ENCODE measurements around the gene DHRS1.

The DHRS1 gene

GRCh38 chr14:24279301-24280186 lies 20.0 kb downstream of the DHRS1 start:
- peak overlapping the region; percentile 27 to 66 for H3K27ac Mint-ChIP-seq

GRCh38 chr14:24278424-24278823 lies 21.2 kb downstream of the DHRS1 start:
- Mint-ChIP-seq H3K27ac (peak overlapping the region in 1 of 2 donors; percentile 27), H3K9me3 (no peaks in the 10 kb centered on the region), H3K4me3 (no peak overlapping the region), H3K27me3 (no peaks in the 10 kb centered on the region), H3K4me1 (ENCODE audit: low read depth in 2 of 2) (peaks cover 13 to 15% of the 10 kb centered on the region in 2 donors), H3K36me3 (ENCODE audit: insufficient read depth) (peaks cover 2% of the 10 kb centered on the region)
- ATAC-seq (replicated peaks) (no peak), DNase-seq (no peak)

More at GRCh38 chr14:24279301-24280186, 20.0 kb downstream of the DHRS1 start:
- Mint-ChIP-seq H3K4me1 (ENCODE audit: low read depth in 2 of 2) (peaks cover 13 to 15% of the 10 kb centered on the region in 2 donors), H3K9me3 (no peaks in the 10 kb centered on the region), H3K27me3 (no peaks in the 10 kb centered on the region), H3K4me3 (no peak overlapping the region), H3K36me3 (ENCODE audit: insufficient read depth) (peaks cover 2% of the 10 kb centered on the region)
- DNase-seq: peak in 1 of 3 experiments; percentile 26
- peak; percentile 91 for ATAC-seq (replicated peaks)

- DNase-seq (no peak), ATAC-seq (replicated peaks) (no peak)
- H3K27me3 Mint-ChIP-seq: no peaks in the 10 kb centered on the region
- peaks cover 2% of the 10 kb centered on the region for H3K36me3 Mint-ChIP-seq (ENCODE audit: insufficient read depth)
- H3K4me3 Mint-ChIP-seq: no peak overlapping the region
- peak overlapping the region in 1 of 2 donors; percentile 27 for H3K27ac Mint-ChIP-seq
- H3K9me3 Mint-ChIP-seq: no peaks in the 10 kb centered on the region
- peaks cover 14 to 15% of the 10 kb centered on the region in 2 donors for H3K4me1 Mint-ChIP-seq (ENCODE audit: low read depth in 2 of 2)
These were observed 21.8 kb downstream of the DHRS1 start for GRCh38 chr14:24277606-24278321.

- Mint-ChIP-seq H3K27me3 (no peaks in the 10 kb centered on the region), H3K27ac (peak overlapping the region in 1 of 2 donors; percentile 7), H3K4me1 (ENCODE audit: low read depth in 2 of 2) (peaks cover 19 to 21% of the 10 kb centered on the region in 2 donors), H3K9me3 (no peaks in the 10 kb centered on the region), H3K36me3 (ENCODE audit: insufficient read depth) (peaks cover 2% of the 10 kb centered on the region), H3K4me3 (no peak overlapping the region)
- DNase-seq: no peak
- ATAC-seq (replicated peaks): no peak
These were observed 22.5 kb downstream of the DHRS1 start for GRCh38 chr14:24277071-24277470.

GRCh38 chr14:24274101-24274543 lies 25.5 kb downstream of the DHRS1 start:
- Mint-ChIP-seq H3K27ac (peak overlapping the region in 1 of 2 donors; percentile 53), H3K36me3 (ENCODE audit: insufficient read depth) (peaks cover 13% of the 10 kb centered on the region), H3K9me3 (no peaks in the 10 kb centered on the region), H3K4me3 (no peak overlapping the region), H3K27me3 (no peaks in the 10 kb centered on the region), H3K4me1 (ENCODE audit: low read depth in 2 of 2) (peaks cover 25 to 27% of the 10 kb centered on the region in 2 donors)
- DNase-seq (no peak), ATAC-seq (replicated peaks) (no peak)

- ATAC-seq (replicated peaks) (no peak), DNase-seq (no peak)
- no peaks in the 10 kb centered on the region for H3K9me3 Mint-ChIP-seq
- no peak overlapping the region for H3K4me3 Mint-ChIP-seq
- H3K27ac Mint-ChIP-seq: peak overlapping the region; percentile 80 to 94
- H3K4me1 Mint-ChIP-seq (ENCODE audit: low read depth in 2 of 2): peaks cover 21 to 27% of the 10 kb centered on the region in 2 donors
- H3K27me3 Mint-ChIP-seq: no peaks in the 10 kb centered on the region
- peaks cover 18% of the 10 kb centered on the region for H3K36me3 Mint-ChIP-seq (ENCODE audit: insufficient read depth)
These were observed 26.1 kb downstream of the DHRS1 start for GRCh38 chr14:24273422-24273998.

- DNase-seq (no peak), ATAC-seq (replicated peaks) (no peak)
- Mint-ChIP-seq H3K36me3 (ENCODE audit: insufficient read depth) (peaks cover 23% of the 10 kb centered on the region), H3K4me1 (ENCODE audit: low read depth in 2 of 2) (peaks cover 17 to 27% of the 10 kb centered on the region in 2 donors), H3K9me3 (no peaks in the 10 kb centered on the region), H3K27me3 (no peaks in the 10 kb centered on the region), H3K4me3 (peak overlapping the region; percentile 83 to 93), H3K27ac (peak overlapping the region; percentile 80 to 94)
These were observed 27.1 kb downstream of the DHRS1 start for GRCh38 chr14:24272467-24272866.

- ATAC-seq (replicated peaks) (no peak), DNase-seq (no peak)
- peak overlapping the region; percentile 80 to 94 for H3K27ac Mint-ChIP-seq
- no peaks in the 10 kb centered on the region for H3K27me3 Mint-ChIP-seq
- H3K4me1 Mint-ChIP-seq (ENCODE audit: low read depth in 2 of 2): peaks cover 22 to 33% of the 10 kb centered on the region in 2 donors
- no peaks in the 10 kb centered on the region for H3K9me3 Mint-ChIP-seq
- H3K36me3 Mint-ChIP-seq (ENCODE audit: insufficient read depth): peaks cover 26% of the 10 kb centered on the region
- peak overlapping the region; percentile 83 to 93 for H3K4me3 Mint-ChIP-seq
These were observed 27.7 kb downstream of the DHRS1 start for GRCh38 chr14:24271834-24272263.

GRCh38 chr14:24271134-24271833 lies 28.3 kb downstream of the DHRS1 start, which contains the start of gene RABGGTA:
RABGGTA (minus strand) TSS chr14:24271597; CDS start chr14:24271115, 482 bp downstream.
- Mint-ChIP-seq H3K4me1 (ENCODE audit: low read depth in 2 of 2) (peaks cover 24 to 34% of the 10 kb centered on the region in 2 donors), H3K4me3 (peak within 1 kb of the TSS; percentile 83 to 93), H3K27me3 (no peaks in the 10 kb centered on the region), H3K27ac (peak within 1 kb of the TSS; percentile 80 to 94), H3K9me3 (no peaks in the 10 kb centered on the region), H3K36me3 (ENCODE audit: insufficient read depth) (peaks cover 31% of the 10 kb centered on the region)
- ATAC-seq (replicated peaks) (peak; percentile 87), DNase-seq (peak; percentile 91 to 92 (median 92))

GRCh38 chr14:24270537-24271133 lies 28.9 kb downstream of the DHRS1 start:
- no peaks in the 10 kb centered on the region for H3K9me3 Mint-ChIP-seq
- no peak for DNase-seq
- H3K36me3 Mint-ChIP-seq (ENCODE audit: insufficient read depth): peaks cover 34% of the 10 kb centered on the region
- peak overlapping the region; percentile 80 to 94 for H3K27ac Mint-ChIP-seq
- no peaks in the 10 kb centered on the region for H3K27me3 Mint-ChIP-seq
- H3K4me1 Mint-ChIP-seq (ENCODE audit: low read depth in 2 of 2): peaks cover 24 to 34% of the 10 kb centered on the region in 2 donors
- ATAC-seq (replicated peaks): peak; percentile 2
- H3K4me3 Mint-ChIP-seq: peak overlapping the region; percentile 83 to 93

GRCh38 chr14:24269910-24270536 lies 29.6 kb downstream of the DHRS1 start:
- ATAC-seq (replicated peaks): no peak
- no peaks in the 10 kb centered on the region for H3K27me3 Mint-ChIP-seq
- H3K4me3 Mint-ChIP-seq: peak overlapping the region; percentile 83 to 93
- peak overlapping the region in 1 of 2 donors; percentile 94 for H3K27ac Mint-ChIP-seq
- peaks cover 24 to 34% of the 10 kb centered on the region in 2 donors for H3K4me1 Mint-ChIP-seq (ENCODE audit: low read depth in 2 of 2)
- H3K36me3 Mint-ChIP-seq (ENCODE audit: insufficient read depth): peaks cover 34% of the 10 kb centered on the region
- no peak for DNase-seq
- no peaks in the 10 kb centered on the region for H3K9me3 Mint-ChIP-seq

GRCh38 chr14:24269368-24269767 lies 30.2 kb downstream of the DHRS1 start:
- ATAC-seq (replicated peaks): no peak
- peaks cover 36% of the 10 kb centered on the region for H3K36me3 Mint-ChIP-seq (ENCODE audit: insufficient read depth)
- H3K27ac Mint-ChIP-seq: no peak overlapping the region
- DNase-seq: no peak
- H3K9me3 Mint-ChIP-seq: no peaks in the 10 kb centered on the region
- H3K27me3 Mint-ChIP-seq: no peaks in the 10 kb centered on the region
- H3K4me3 Mint-ChIP-seq: peak overlapping the region in 1 of 2 donors; percentile 18
- H3K4me1 Mint-ChIP-seq (ENCODE audit: low read depth in 2 of 2): peaks cover 24 to 34% of the 10 kb centered on the region in 2 donors
